ENCODE results near the gene CKAP2L. TPM values are rescaled to one million over a fixed set of nuclear protein-coding genes. Genes with fewer than 3 reads are reported as not detected.

The CKAP2L gene
- total and polyA plus RNA-seq, 2 donors (not counting 3 experiments of a cell fraction or from before 2014, with no cell fraction given): 3.4 to 30.7 TPM

- no peaks in the 10 kb centered on the region for H3K9me3 ChIP-seq (replicated peaks; ENCODE audit: control insufficient read depth, insufficient read depth, low read length)
- H3K27ac ChIP-seq (ENCODE audit: insufficient read depth, low read depth, low read length): no peak overlapping the region
- no peak overlapping the region for H3K4me2 ChIP-seq (ENCODE audit: insufficient read depth, low read length)
- peaks cover 6% of the 10 kb centered on the region for H3K4me1 ChIP-seq (ENCODE audit: control insufficient read depth, extremely low read depth, insufficient read depth, low read length)
- ChIA-PET POLR2A (no interaction called here), CTCF (interaction anchor here (0.6 to 3.3 kb wide), 9 partner anchors 9 to 106 kb away, joined by 3 to 16 read pairs (median 3); no protein-coding TSS in a partner anchor)
- H3K9me1 ChIP-seq (replicated peaks; ENCODE audit: control insufficient read depth, extremely low read depth, insufficient read depth, low read length): no peaks in the 10 kb centered on the region
- peak; percentile 31 for TF ChIP-seq POLR2AphosphoS5 (IDR thresholded peaks at IDR 0.05; ENCODE audit: insufficient read depth, low read depth, low read length)
- no peak for TF ChIP-seq EZH2 (IDR thresholded peaks at IDR 0.05; ENCODE audit: borderline replicate concordance, low read depth, low read length, severe bottlenecking)
- TF ChIP-seq GATA2 (IDR thresholded peaks at IDR 0.05; ENCODE audit: insufficient read depth, insufficient read length, low read depth, low read length): peak; percentile 97
- peak; percentile 25 for TF ChIP-seq FOS (IDR thresholded peaks at IDR 0.05; ENCODE audit: borderline replicate concordance, insufficient read depth, low read length)
- no peak for TF ChIP-seq MYC (IDR thresholded peaks at IDR 0.05; ENCODE audit: low read depth, low read length)
- TF ChIP-seq CTCF (IDR thresholded peaks at IDR 0.05; ENCODE audit: extremely low read depth in 1 of 2, insufficient read depth in 1 of 2, low read depth in 1 of 2, low read length in 2 of 2): no peak
- no peaks in the 10 kb centered on the region for H4K20me1 ChIP-seq (replicated peaks; ENCODE audit: control insufficient read depth, extremely low read depth, insufficient read depth, low read length)
- H3K4me3 ChIP-seq (replicated peaks in 1 of 3; ENCODE audit: insufficient read depth in 1 of 3, low read depth in 1 of 3, low read length in 3 of 3): no peak overlapping the region
- intact Hi-C loops (cut with micrococcal nuclease): no loop called here
- H3K79me2 ChIP-seq (ENCODE audit: control insufficient read depth, insufficient read depth, low read length): no peaks in the 10 kb centered on the region
- BruUV-seq (replicated peaks): no TSS peak
- H3K36me3 ChIP-seq (ENCODE audit: control insufficient read depth in 2 of 2, extremely low read depth in 1 of 2, insufficient read depth in 2 of 2, low read length in 2 of 2): no peaks in the 10 kb centered on the region
- FAIRE-seq (peak; percentile 67), DNase-seq (ENCODE audit: low read depth, low spot score) (no peak)
- H3K27me3 ChIP-seq (ENCODE audit: control insufficient read depth in 2 of 2, insufficient read depth in 2 of 2, low read length in 2 of 2): no peaks in the 10 kb centered on the region
- H3K9ac ChIP-seq (replicated peaks; ENCODE audit: extremely low read depth, insufficient read depth, low read length): no peak overlapping the region
- dilution Hi-C loops (cut with MboI; ENCODE audit: extremely low pct_ligation_motif_present, low sequenced_read_pairs): no loop called here
- H2AFZ ChIP-seq (ENCODE audit: low read depth, low read length): peak overlapping the region; percentile 25
These were observed 58.2 kb downstream of the CKAP2L start for GRCh38 chr2:112706170-112706664.

All from endothelial cell of umbilical vein (primary cell).